HFFc6 (cell line): ENCODE measurements around the gene HSPA2. TPM values are rescaled to one million over a fixed set of nuclear protein-coding genes. Genes with fewer than 3 reads are reported as not detected.
"Not testable (repeated sequence)": the region's sequence is repeated elsewhere in the genome, so short reads cannot be mapped to it uniquely, and the experiment has no call there.

Experiments
- DNase-seq: peaks from one replicate; pipeline ENCODE4 v3.0.0-alpha.2; 2018
- H3K27ac Mint-ChIP-seq: 2 replicates; pipeline ENCODE4 v1.8.0; 2020; ENCODE audit warnings: mild to moderate bottlenecking, mixed read lengths
- H3K27me3 Mint-ChIP-seq: 2 replicates; pipeline ENCODE4 v1.8.0; 2021; ENCODE audit warnings: mild to moderate bottlenecking, moderate library complexity, mixed read lengths; ENCODE audit not compliant: insufficient read depth
- H3K36me3 Mint-ChIP-seq: 2 replicates; pipeline ENCODE4 v1.8.0; 2021; ENCODE audit warnings: low read depth, mixed read lengths
- H3K4me1 Mint-ChIP-seq: 2 replicates; pipeline ENCODE4 v1.8.0; 2020; ENCODE audit warnings: low read depth, mixed read lengths
- H3K4me3 Mint-ChIP-seq: 2 replicates; pipeline ENCODE4 v1.8.0; 2020; ENCODE audit warnings: mild to moderate bottlenecking, moderate library complexity, mixed read lengths
- H3K9me3 Mint-ChIP-seq: 2 replicates; pipeline ENCODE4 v1.8.0; 2020; ENCODE audit warnings: mild to moderate bottlenecking, mixed read lengths
- CTCF ChIP-seq: fragments of 200-600 bp; sonication (generic); IDR thresholded peaks from 2 replicates; pipeline ENCODE4 v1.5.0; 2021; ENCODE audit warnings: antibody characterized with exemption, mild to moderate bottlenecking
- total RNA-seq, 6 experiments: library from RNA; stranded (reverse); fragmentation: NEBNext Ultra II Directional; extraction: Animal tissue kit (Norgen Biotek cat#: 25700); gene quantifications; 2 replicates in 1 of 6; 3 replicates in 5 of 6; pipeline ENCODE4 v1.2.3, GENCODE V29; 2021

Gene HSPA2
- total RNA-seq, 6 experiments from 2014 or later, result 5.6 to 9.6 (median 9.2) TPM

- Mint-ChIP-seq H3K9me3 (no peaks in the 10 kb centered on the region), H3K36me3 (no peaks in the 10 kb centered on the region), H3K4me3 (no peak overlapping the region), H3K4me1 (peaks cover 14% of the 10 kb centered on the region), H3K27ac (no peak overlapping the region), H3K27me3 (peaks cover 2% of the 10 kb centered on the region; the same call in 1 of the 2 replicates)
- DNase-seq, result no peak
- TF ChIP-seq CTCF, result no peak
Observed at GRCh38 chr14:64561631-64562030, 21.1 kb downstream of the HSPA2 start.

DNA sequence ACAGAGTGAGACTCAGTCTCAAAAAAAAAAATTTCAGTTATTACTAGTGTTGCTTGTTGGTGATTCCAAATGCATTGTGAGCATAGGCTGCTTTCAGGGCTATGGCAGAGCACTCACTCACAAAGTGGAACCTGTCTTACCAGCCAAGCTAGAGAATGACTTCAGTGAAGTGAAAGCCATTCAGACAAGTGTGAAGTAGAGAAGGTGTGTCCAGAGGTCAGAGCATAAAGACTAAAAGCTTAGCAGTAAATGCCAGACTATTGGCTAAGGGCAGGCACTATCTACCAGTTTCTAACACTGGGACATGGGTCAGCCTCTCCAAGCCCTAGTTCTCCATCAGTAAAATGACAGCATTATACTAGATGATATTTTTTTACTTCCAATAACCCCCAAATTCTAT, 21.9 kb downstream of the HSPA2 start:
- H3K36me3 Mint-ChIP-seq, result no peaks in the 10 kb centered on the region
- no peaks in the 10 kb centered on the region for H3K9me3 Mint-ChIP-seq
- no peak for DNase-seq
- no peak for TF ChIP-seq CTCF
- no peak overlapping the region for H3K4me3 Mint-ChIP-seq
- H3K4me1 Mint-ChIP-seq, result peaks cover 19% of the 10 kb centered on the region
- H3K27ac Mint-ChIP-seq, result no peak overlapping the region
- peaks cover 2% of the 10 kb centered on the region; the same call in 1 of the 2 replicates for H3K27me3 Mint-ChIP-seq

GRCh38 chr14:64563696-64564095, 23.2 kb downstream of the HSPA2 start:
- no peaks in the 10 kb centered on the region for H3K36me3 Mint-ChIP-seq
- no peak for TF ChIP-seq CTCF
- no peaks in the 10 kb centered on the region for H3K27me3 Mint-ChIP-seq
- H3K9me3 Mint-ChIP-seq, result no peaks in the 10 kb centered on the region
- H3K27ac Mint-ChIP-seq, result no peak overlapping the region
- H3K4me3 Mint-ChIP-seq, result no peak overlapping the region
- H3K4me1 Mint-ChIP-seq, result peaks cover 25% of the 10 kb centered on the region
- DNase-seq, result no peak

GRCh38 chr14:64566651-64567122, 26.1 kb downstream of the HSPA2 start:
- TF ChIP-seq CTCF, result peak; percentile 14; the same call in 1 of the 2 replicates
- H3K27me3 Mint-ChIP-seq, result no peaks in the 10 kb centered on the region
- DNase-seq, result peak; percentile 7
- H3K4me3 Mint-ChIP-seq, result no peak overlapping the region
- H3K36me3 Mint-ChIP-seq, result no peaks in the 10 kb centered on the region
- H3K4me1 Mint-ChIP-seq, result peaks cover 33% of the 10 kb centered on the region
- H3K9me3 Mint-ChIP-seq, result no peaks in the 10 kb centered on the region
- peak overlapping the region; percentile 72 for H3K27ac Mint-ChIP-seq

DNA sequence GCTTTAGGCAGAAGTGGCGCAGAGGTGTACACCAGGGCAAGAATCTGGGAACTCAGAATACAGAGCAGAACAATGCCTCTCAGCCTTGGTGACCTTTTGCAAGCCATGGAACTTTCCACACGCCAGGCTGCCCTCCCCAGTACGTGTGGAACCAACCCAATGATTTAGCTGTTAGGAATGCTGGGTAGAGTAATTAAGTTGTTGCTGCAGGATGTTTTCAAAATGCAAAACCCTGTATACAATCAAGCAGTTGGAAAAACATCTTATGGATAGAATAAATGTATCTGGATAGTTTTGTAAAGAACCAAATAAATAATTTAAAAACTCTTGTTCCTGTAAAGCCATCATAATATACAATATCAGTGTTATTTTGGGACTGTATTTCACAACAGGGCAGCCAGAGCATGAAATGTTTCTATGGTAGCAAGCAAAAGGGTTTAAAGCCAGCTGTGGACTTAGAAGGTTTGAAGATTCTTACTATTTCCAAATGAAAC, 28.6 kb downstream of the HSPA2 start:
- Mint-ChIP-seq H3K4me3 (peak overlapping the region; percentile 35; the same call in 1 of the 2 replicates), H3K9me3 (no peaks in the 10 kb centered on the region), H3K27ac (peak overlapping the region; percentile 72), H3K27me3 (no peaks in the 10 kb centered on the region), H3K36me3 (no peaks in the 10 kb centered on the region), H3K4me1 (peaks cover 33% of the 10 kb centered on the region)
- peak; percentile 71 for DNase-seq
- no peak for TF ChIP-seq CTCF

GRCh38 chr14:64569646-64570045, 29.1 kb downstream of the HSPA2 start:
- peaks cover 33% of the 10 kb centered on the region for H3K4me1 Mint-ChIP-seq
- H3K27me3 Mint-ChIP-seq, H3K9me3 Mint-ChIP-seq, H3K4me3 Mint-ChIP-seq, DNase-seq, H3K36me3 Mint-ChIP-seq: not testable (repeated sequence)
- peak overlapping the region; percentile 72 for H3K27ac Mint-ChIP-seq
